Hepatocyte (in vitro differentiated cells): ENCODE results near the gene CDKL5.

Experiments
- CTCF ChIP-seq: fragments of 200-600 bp; sonication (generic); IDR thresholded peaks from 2 replicates; pipeline ENCODE4 v1.5.1; 2016; ENCODE audit warnings: antibody characterized with exemption, mild to moderate bottlenecking; ENCODE audit not compliant: poor library complexity
- EZH2 ChIP-seq: fragments of 200-600 bp; sonication (generic); IDR thresholded peaks from 2 replicates; pipeline ENCODE4 v1.6.1; 2016; ENCODE audit warnings: antibody characterized with exemption, mild to moderate bottlenecking, borderline replicate concordance

GRCh38 chrX:18691431-18691830, 266.0 kb downstream of the CDKL5 start:
- TF ChIP-seq CTCF (no peak), EZH2 (no peak)
